ENCODE data around the gene EHBP1. TPM values are rescaled to one million over a fixed set of nuclear protein-coding genes. Genes with fewer than 3 reads are reported as not detected.

The EHBP1 gene
- total and polyA plus RNA-seq, 2 donors (not counting 1 experiment from before 2014, with no cell fraction given), result 129 to 191 TPM

DNA sequence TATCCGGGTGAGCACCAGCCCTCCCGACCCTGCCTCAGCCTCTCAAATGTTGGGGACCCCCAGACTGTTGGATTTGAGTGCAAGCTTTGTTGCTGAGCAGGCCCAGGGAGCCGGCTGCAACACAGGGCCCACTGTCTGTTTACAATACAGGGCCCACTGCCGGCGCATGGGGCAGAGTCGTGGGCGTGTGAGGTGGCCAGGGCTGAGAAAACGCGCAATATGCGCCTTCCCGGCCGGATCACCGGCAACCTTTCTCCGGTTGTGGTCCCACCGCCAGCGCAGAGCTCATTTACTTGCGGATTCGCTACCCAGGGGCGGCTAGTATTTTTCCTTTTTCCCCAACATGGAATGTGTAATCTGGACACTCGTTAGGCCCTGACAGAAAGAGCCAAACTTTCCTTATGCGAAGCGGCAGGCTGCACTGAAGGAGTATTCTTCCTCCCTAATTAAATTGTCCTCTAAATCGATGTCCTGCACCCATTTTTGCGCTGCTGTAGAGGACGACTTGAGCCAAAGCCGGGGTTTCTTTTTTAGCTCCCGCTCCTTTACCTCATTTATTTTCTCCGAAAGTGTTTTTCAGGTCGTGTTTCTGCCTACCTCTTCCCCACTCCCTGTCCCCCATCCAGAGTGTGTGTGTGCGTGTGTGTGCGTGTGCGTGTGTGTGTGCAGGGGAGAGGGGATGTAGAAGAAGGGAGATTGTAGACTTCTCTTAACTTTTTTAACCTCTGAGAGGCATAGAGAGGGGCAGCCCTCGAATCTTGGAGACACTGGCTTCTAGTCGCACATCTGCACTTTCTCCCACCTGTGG lies 347.8 kb downstream of the EHBP1 start:
- H3K4me3 ChIP-seq (replicated peaks in 1 of 4; ENCODE audit: control extremely low read depth in 1 of 4, insufficient read depth in 1 of 4, low read depth in 3 of 4, low read length in 4 of 4), result no peak overlapping the region
- H3K27ac ChIP-seq (ENCODE audit: insufficient read depth, low read length), result no peak overlapping the region
- no peak overlapping the region for H2AFZ ChIP-seq (ENCODE audit: low read length)
- no peaks in the 10 kb centered on the region for H3K79me2 ChIP-seq (ENCODE audit: control insufficient read depth, insufficient read depth, low read length)
- no peaks in the 10 kb centered on the region for H3K36me3 ChIP-seq (ENCODE audit: control insufficient read depth, insufficient read depth, low read length)
- no peaks in the 10 kb centered on the region for H3K9me3 ChIP-seq (ENCODE audit: control insufficient read depth, insufficient read depth, low read depth, low read length)
- no peaks in the 10 kb centered on the region for H4K20me1 ChIP-seq (ENCODE audit: control insufficient read depth, extremely low read depth, insufficient read depth, low read length)
- no peaks in the 10 kb centered on the region for H3K4me1 ChIP-seq (ENCODE audit: control insufficient read depth, extremely low read depth, insufficient read depth, low read length)
- H3K9ac ChIP-seq (ENCODE audit: insufficient read depth, low read length), result no peak overlapping the region
- TF ChIP-seq, protein P1, sequence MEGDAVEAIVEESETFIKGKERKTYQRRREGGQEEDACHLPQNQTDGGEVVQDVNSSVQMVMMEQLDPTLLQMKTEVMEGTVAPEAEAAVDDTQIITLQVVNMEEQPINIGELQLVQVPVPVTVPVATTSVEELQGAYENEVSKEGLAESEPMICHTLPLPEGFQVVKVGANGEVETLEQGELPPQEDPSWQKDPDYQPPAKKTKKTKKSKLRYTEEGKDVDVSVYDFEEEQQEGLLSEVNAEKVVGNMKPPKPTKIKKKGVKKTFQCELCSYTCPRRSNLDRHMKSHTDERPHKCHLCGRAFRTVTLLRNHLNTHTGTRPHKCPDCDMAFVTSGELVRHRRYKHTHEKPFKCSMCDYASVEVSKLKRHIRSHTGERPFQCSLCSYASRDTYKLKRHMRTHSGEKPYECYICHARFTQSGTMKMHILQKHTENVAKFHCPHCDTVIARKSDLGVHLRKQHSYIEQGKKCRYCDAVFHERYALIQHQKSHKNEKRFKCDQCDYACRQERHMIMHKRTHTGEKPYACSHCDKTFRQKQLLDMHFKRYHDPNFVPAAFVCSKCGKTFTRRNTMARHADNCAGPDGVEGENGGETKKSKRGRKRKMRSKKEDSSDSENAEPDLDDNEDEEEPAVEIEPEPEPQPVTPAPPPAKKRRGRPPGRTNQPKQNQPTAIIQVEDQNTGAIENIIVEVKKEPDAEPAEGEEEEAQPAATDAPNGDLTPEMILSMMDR (conservative IDR thresholded peaks at IDR 0.05 in 1 of 2, IDR thresholded peaks at IDR 0.05 in 1 of 2; ENCODE audit: low read depth in 1 of 2, low read length in 2 of 2), result no peak
- TF ChIP-seq EZH2 (IDR thresholded peaks at IDR 0.05; ENCODE audit: low read length, missing control alignments), result peak; percentile 28
- H3K4me2 ChIP-seq (ENCODE audit: extremely low read depth, insufficient read depth, low read length), result no peak overlapping the region
- peaks cover 80% of the 10 kb centered on the region for H3K27me3 ChIP-seq (ENCODE audit: control insufficient read depth, insufficient read depth, low read length)
- no peak for DNase-seq (ENCODE audit: low read depth in 2 of 2)

DNA sequence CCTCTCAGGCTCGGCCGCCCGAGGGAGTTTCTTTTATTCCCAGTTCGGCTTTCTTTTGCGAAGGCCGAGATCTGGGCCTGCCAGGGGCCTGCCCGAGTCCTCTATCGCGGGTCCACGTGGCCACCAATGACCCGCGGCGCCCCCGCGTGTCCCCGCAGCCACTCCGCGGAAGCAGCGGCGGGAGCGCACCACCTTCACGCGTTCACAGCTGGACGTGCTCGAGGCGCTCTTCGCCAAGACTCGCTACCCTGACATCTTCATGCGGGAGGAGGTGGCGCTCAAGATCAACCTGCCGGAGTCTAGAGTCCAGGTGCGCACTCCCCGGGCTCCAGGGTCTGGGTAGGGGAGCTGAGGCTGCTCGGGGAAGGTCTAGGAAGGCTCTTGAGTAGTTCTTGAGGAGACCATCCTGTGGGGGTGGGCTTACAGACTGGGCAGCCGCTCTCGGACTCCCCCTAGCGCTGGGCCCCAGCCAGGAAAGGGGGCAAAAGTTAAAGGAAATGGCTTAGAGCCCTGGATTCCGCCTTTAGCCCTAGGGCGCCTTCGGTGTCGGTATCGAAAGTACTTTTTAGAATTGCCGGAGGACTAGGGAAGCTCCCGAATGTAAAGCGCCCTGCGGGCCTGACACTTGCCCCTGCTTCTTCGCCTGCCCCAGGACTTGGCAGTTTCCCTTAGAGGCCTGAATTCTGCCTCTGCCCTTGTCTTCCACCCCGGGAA lies 348.5 kb downstream of the EHBP1 start:
- Histone ChIP-seq H4K20me1 (ENCODE audit: control insufficient read depth, extremely low read depth, insufficient read depth, low read length) (no peaks in the 10 kb centered on the region), H2AFZ (ENCODE audit: low read length) (no peak overlapping the region), H3K79me2 (ENCODE audit: control insufficient read depth, insufficient read depth, low read length) (no peaks in the 10 kb centered on the region), H3K36me3 (ENCODE audit: control insufficient read depth, insufficient read depth, low read length) (no peaks in the 10 kb centered on the region), H3K4me2 (ENCODE audit: extremely low read depth, insufficient read depth, low read length) (peak overlapping the region; percentile 48), H3K27me3 (ENCODE audit: control insufficient read depth, insufficient read depth, low read length) (peaks cover 80% of the 10 kb centered on the region), H3K9ac (ENCODE audit: insufficient read depth, low read length) (no peak overlapping the region), H3K4me3 (replicated peaks in 1 of 4; ENCODE audit: control extremely low read depth in 1 of 4, insufficient read depth in 1 of 4, low read depth in 3 of 4, low read length in 4 of 4) (peak overlapping the region; percentile 17 to 25 (median 19)), H3K4me1 (ENCODE audit: control insufficient read depth, extremely low read depth, insufficient read depth, low read length) (no peaks in the 10 kb centered on the region), H3K27ac (ENCODE audit: insufficient read depth, low read length) (no peak overlapping the region), H3K9me3 (ENCODE audit: control insufficient read depth, insufficient read depth, low read depth, low read length) (no peaks in the 10 kb centered on the region)
- no peak for DNase-seq (ENCODE audit: low read depth in 2 of 2)
- TF ChIP-seq EZH2 (IDR thresholded peaks at IDR 0.05; ENCODE audit: low read length, missing control alignments), result peak; percentile 87
- TF ChIP-seq, protein P1 (conservative IDR thresholded peaks at IDR 0.05 in 1 of 2, IDR thresholded peaks at IDR 0.05 in 1 of 2; ENCODE audit: low read depth in 1 of 2, low read length in 2 of 2), result peak in 1 of 2 donors; percentile 33

- no peaks in the 10 kb centered on the region for H3K79me2 ChIP-seq (ENCODE audit: control insufficient read depth, insufficient read depth, low read length)
- no peak overlapping the region for H3K4me2 ChIP-seq (ENCODE audit: extremely low read depth, insufficient read depth, low read length)
- no peaks in the 10 kb centered on the region for H3K4me1 ChIP-seq (ENCODE audit: control insufficient read depth, extremely low read depth, insufficient read depth, low read length)
- no peaks in the 10 kb centered on the region for H4K20me1 ChIP-seq (ENCODE audit: control insufficient read depth, extremely low read depth, insufficient read depth, low read length)
- H3K4me3 ChIP-seq (replicated peaks in 1 of 4; ENCODE audit: control extremely low read depth in 1 of 4, insufficient read depth in 1 of 4, low read depth in 3 of 4, low read length in 4 of 4), result no peak overlapping the region
- no peak overlapping the region for H3K9ac ChIP-seq (ENCODE audit: insufficient read depth, low read length)
- peaks cover 77% of the 10 kb centered on the region for H3K27me3 ChIP-seq (ENCODE audit: control insufficient read depth, insufficient read depth, low read length)
- DNase-seq (ENCODE audit: low read depth in 2 of 2), result no peak
- TF ChIP-seq, protein P1 (conservative IDR thresholded peaks at IDR 0.05 in 1 of 2, IDR thresholded peaks at IDR 0.05 in 1 of 2; ENCODE audit: low read depth in 1 of 2, low read length in 2 of 2), result no peak
- TF ChIP-seq EZH2 (IDR thresholded peaks at IDR 0.05; ENCODE audit: low read length, missing control alignments), result no peak
- H3K36me3 ChIP-seq (ENCODE audit: control insufficient read depth, insufficient read depth, low read length), result no peaks in the 10 kb centered on the region
- no peaks in the 10 kb centered on the region for H3K9me3 ChIP-seq (ENCODE audit: control insufficient read depth, insufficient read depth, low read depth, low read length)
- no peak overlapping the region for H3K27ac ChIP-seq (ENCODE audit: insufficient read depth, low read length)
- no peak overlapping the region for H2AFZ ChIP-seq (ENCODE audit: low read length)
Observed at GRCh38 chr2:63054841-63055225, 349.3 kb downstream of the EHBP1 start.

Measured in fibroblast of lung (primary cell).